HEK293T (cell line): ENCODE measurements around the gene PRRT2.
"Not testable (repeated sequence)": the region's sequence is repeated elsewhere in the genome, so short reads cannot be mapped to it uniquely, and the experiment has no call there.

Experiments
- BHLHE40 ChIP-seq: fragments of 450-650 bp; IDR thresholded peaks from 2 replicates; pipeline ENCODE4 v1.6.1; 2016; ENCODE audit warnings: mild to moderate bottlenecking, moderate library complexity, borderline replicate concordance
- ELF4 ChIP-seq: fragments of 450-650 bp; IDR thresholded peaks from 2 replicates; pipeline ENCODE4 v1.6.1; 2017; ENCODE audit warnings: antibody characterized with exemption
- FOXA1 ChIP-seq: fragments of 450-650 bp; IDR thresholded peaks from 2 replicates; pipeline ENCODE4 v1.6.1; 2016; ENCODE audit warnings: mild to moderate bottlenecking
- NFRKB ChIP-seq: fragments of 450-650 bp; IDR thresholded peaks from 2 replicates; pipeline ENCODE4 v1.6.1; 2016; ENCODE audit warnings: mild to moderate bottlenecking, moderate library complexity

DNA sequence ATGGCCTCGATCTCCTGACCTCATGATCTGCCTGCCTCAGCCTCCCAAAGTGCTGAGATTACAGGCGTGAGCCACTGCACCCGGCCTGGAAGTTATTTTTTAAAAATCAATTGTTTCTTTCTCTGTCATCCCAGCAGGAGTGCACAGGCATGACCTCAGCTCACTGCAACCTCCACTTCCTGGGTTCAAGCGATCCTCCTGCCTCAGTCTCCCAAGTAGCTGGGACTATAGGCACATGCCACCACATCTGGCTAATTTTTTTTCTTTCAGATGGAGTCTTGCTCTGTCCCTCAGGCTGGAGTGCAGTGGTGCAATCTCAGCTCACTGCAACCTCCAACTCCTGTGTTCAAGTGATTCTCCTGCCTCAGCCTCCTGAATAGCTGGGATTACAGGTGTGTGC is 24.8 kb upstream of the PRRT2 start:
- not testable (repeated sequence) for TF ChIP-seq ELF4, FOXA1, NFRKB, BHLHE40
